ENCODE measurements around the gene SLC25A20.

GRCh38 chr3:48930590-48930989 lies 31.9 kb upstream of the SLC25A20 start:
- no peak for TF ChIP-seq YY1 (IDR thresholded peaks at IDR 0.05; ENCODE audit: insufficient read depth, insufficient read length)
- TF ChIP-seq SUZ12 (IDR thresholded peaks at IDR 0.05; ENCODE audit: extremely low read depth, insufficient read depth, insufficient read length) = no peak
